Suprapubic skin (tissue), 4 donors: ENCODE data around the gene CIB4.
"Not testable (repeated sequence)": the region's sequence is repeated elsewhere in the genome, so short reads cannot be mapped to it uniquely, and the experiment has no call there.

Experiments
- CTCF ChIP-seq, 2 donors: fragments of 200-600 bp in 1 of 2; fragments of 450-650 bp in 1 of 2; sonication (generic) in 1 of 2; IDR thresholded peaks; one replicate each; pipeline ENCODE4 v1.5.1; 2016 to 2019; ENCODE audit warnings: antibody characterized with exemption in 2 of 2, mild to moderate bottlenecking in 1 of 2, moderate library complexity in 1 of 2
- EP300 ChIP-seq: sonication (generic); formaldehyde crosslinking; IDR thresholded peaks from one replicate; pipeline ENCODE4 v1.6.1; 2017; ENCODE audit warnings: antibody characterized with exemption
- POLR2A ChIP-seq, 2 donors: fragments of 450-650 bp; IDR thresholded peaks; one replicate each; pipeline ENCODE4 v1.6.1; 2017; ENCODE audit warnings: antibody characterized with exemption in 2 of 2, mild to moderate bottlenecking in 2 of 2, moderate library complexity in 2 of 2
- POLR2AphosphoS5 ChIP-seq, 3 donors: sonication (generic); formaldehyde crosslinking; IDR thresholded peaks; one replicate each; pipeline ENCODE4 v1.6.1; 2017; ENCODE audit warnings: antibody characterized with exemption in 3 of 3

- TF ChIP-seq CTCF (IDR thresholded peaks at IDR 0.05); EP300; POLR2AphosphoS5 (IDR thresholded peaks at IDR 0.05); POLR2A (IDR thresholded peaks at IDR 0.05): not testable (repeated sequence)
These were observed 14.0 kb upstream of the CIB4 start for GRCh38 chr2:26655120-26655519.
